Epithelial cell of proximal tubule (primary cell): Measurements from ENCODE around the gene CRHBP. TPM values are rescaled to one million over a fixed set of nuclear protein-coding genes. Genes with fewer than 3 reads are reported as not detected.
"Not testable (repeated sequence)": the region's sequence is repeated elsewhere in the genome, so short reads cannot be mapped to it uniquely, and the experiment has no call there.

Experiments
- DNase-seq: peaks from one replicate; pipeline ENCODE4 v3.0.0-alpha.2; 2011; ENCODE audit warnings: low read depth
- H3K4me3 ChIP-seq: 2 replicates; pipeline ENCODE4 v1.5.1; 2011; ENCODE audit warnings: low read depth, mild to moderate bottlenecking, low read length
- total RNA-seq: library from RNA; depleted of rRNA; stranded (reverse); fragments of >200 nt; gene quantifications from 2 replicates; pipeline ENCODE4 v1.2.3, GENCODE V29; 2015
- TF ChIP-seq, protein P1 (sequence below): conservative IDR thresholded peaks from 2 replicates; pipeline ENCODE4 v1.5.1; 2012; ENCODE audit warnings: low read depth, mild to moderate bottlenecking, low read length

The CRHBP gene
- total RNA-seq, 1 donor from 2014 or later = not detected

DNA sequence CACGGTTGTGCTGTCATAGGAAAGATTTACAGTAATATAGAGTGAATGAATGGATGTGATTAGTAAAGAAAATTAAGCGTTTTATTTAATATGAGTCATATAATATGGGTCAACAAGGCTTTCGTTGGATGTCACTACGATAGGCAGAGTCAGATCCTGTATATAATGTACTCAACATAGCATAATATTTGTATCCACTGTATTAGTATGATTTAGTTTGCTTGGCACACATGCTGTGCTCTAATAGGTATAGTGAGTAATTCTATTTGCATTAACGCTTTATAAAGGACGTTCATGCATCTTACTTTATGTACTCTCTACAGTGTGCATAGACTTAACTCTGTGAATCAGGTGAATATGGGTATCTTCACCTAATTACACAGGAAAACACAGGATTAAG, 41.5 kb downstream of the CRHBP start:
- TF ChIP-seq, protein P1, sequence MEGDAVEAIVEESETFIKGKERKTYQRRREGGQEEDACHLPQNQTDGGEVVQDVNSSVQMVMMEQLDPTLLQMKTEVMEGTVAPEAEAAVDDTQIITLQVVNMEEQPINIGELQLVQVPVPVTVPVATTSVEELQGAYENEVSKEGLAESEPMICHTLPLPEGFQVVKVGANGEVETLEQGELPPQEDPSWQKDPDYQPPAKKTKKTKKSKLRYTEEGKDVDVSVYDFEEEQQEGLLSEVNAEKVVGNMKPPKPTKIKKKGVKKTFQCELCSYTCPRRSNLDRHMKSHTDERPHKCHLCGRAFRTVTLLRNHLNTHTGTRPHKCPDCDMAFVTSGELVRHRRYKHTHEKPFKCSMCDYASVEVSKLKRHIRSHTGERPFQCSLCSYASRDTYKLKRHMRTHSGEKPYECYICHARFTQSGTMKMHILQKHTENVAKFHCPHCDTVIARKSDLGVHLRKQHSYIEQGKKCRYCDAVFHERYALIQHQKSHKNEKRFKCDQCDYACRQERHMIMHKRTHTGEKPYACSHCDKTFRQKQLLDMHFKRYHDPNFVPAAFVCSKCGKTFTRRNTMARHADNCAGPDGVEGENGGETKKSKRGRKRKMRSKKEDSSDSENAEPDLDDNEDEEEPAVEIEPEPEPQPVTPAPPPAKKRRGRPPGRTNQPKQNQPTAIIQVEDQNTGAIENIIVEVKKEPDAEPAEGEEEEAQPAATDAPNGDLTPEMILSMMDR = no peak
- DNase-seq = no peak
- H3K4me3 ChIP-seq = no peak overlapping the region

DNA sequence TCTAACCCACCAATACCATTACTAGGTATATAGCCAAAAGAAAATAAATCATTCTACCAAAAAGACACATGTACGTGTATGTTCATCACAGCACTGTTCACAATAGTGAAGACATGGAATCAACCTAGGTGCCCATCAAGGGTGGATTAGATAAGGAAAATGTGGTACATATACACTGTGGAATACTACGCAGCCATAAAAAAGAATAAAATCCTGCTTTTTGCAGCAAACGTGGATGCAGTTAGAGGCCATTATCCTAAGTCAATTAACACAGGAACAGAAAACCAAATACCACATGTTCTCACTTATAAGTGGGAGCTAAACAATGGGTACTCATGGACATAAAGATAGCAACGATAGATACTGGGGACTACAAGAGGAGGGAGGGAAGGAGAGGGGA, 45.4 kb downstream of the CRHBP start:
- not testable (repeated sequence) for DNase-seq, H3K4me3 ChIP-seq

DNA sequence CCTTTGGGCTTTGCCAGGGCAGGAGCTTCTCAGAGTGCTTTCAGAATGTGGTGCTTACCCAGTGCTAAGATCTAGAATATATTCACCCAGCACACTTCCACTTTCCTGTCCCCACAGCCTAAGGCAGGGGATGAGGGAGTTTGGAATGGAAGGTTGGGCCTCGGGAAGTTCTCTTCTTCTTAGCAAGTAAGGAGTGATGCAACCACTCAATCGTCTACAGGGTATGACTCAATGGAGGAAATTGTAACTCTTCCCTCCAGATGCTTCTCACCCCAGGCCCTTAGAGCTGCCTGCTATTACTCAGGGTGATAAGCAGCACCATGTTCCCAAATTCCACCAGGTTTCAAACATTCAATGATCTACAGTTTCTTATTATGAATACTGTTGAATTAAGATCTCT, 46.6 kb downstream of the CRHBP start:
- DNase-seq = no peak
- TF ChIP-seq, protein P1 = no peak
- H3K4me3 ChIP-seq = no peak overlapping the region

DNA sequence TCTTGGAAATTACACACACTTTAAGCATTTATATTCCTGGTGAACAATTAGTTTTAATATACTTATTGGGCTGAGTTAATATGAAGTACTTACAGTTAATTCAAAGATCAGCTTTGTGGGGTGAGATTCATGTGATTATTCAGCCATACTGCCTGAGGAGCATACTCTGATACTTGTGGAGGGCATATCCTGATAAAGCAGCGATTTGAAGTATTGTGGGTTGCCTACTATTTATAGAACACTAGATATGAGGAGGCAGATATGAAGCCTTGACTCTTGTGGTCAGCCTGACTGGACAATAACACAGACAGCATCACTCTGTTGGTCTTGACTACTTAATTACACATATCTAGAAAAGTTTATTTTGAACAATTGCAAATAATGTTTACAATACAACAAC, 50.4 kb downstream of the CRHBP start:
- no peak overlapping the region for H3K4me3 ChIP-seq
- TF ChIP-seq, protein P1 = no peak
- DNase-seq = no peak

DNA sequence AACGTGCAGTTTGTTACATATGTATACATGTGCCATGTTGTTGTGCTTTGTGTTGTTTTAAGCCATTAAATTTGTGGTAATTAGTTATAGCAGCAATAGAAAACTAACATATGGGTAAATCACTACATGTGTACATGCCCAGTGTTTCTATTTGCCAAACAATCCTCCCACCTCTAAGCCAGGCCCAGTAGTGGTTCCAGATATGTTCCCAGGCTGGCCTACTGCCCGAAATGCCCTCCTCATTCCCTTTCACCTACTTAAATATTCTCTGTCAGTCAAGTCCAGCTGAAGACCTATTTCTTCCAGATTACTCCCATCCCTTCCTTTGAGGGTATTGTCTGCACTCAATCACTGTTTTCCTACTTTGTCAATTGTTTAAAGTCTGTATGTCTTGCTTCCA, 53.3 kb downstream of the CRHBP start:
- H3K4me3 ChIP-seq = no peak overlapping the region

DNA sequence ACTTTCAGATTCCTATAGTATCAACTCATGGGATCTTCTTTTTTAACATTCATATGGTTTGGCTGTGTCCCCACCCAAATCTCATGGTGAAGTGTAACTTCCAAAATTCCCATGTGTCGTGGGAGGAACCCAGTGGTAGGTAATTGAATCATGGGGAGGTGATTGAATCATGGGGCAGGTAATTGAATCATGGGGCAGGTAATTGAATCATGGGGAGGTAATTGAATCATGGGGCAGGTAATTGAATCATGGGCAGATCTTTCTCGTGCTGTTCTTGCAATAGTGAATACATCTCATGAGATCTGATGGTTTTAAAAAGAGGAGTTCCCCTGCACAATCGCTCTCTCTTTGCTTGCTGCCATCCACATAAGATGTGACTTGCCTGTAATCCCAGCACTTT, 55.6 kb downstream of the CRHBP start:
- TF ChIP-seq, protein P1 = no peak
- no peak for DNase-seq
- H3K4me3 ChIP-seq = no peak overlapping the region

More for the DNA sequence above, 53.3 kb downstream of the CRHBP start:
- DNase-seq = no peak
- TF ChIP-seq, protein P1 = no peak

DNA sequence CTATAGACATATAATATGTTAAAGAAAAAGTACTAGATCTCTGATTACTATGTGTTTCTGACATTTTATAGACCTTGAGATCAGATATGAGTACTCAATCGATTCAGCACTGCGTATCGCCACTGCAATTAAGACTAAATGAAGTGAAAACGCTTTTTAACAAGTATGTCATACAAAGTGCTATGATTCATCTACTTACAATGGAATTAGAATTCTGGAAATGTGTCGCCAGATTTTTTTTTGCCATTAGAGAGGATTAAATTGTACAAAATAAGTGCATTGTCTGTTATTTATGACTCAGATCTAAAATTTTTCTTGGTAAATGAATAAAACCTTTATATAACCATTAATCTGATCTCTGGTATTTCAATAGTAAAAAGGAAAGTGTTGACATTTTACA, 57.4 kb downstream of the CRHBP start:
- DNase-seq = no peak
- no peak overlapping the region for H3K4me3 ChIP-seq
- TF ChIP-seq, protein P1 = no peak

DNA sequence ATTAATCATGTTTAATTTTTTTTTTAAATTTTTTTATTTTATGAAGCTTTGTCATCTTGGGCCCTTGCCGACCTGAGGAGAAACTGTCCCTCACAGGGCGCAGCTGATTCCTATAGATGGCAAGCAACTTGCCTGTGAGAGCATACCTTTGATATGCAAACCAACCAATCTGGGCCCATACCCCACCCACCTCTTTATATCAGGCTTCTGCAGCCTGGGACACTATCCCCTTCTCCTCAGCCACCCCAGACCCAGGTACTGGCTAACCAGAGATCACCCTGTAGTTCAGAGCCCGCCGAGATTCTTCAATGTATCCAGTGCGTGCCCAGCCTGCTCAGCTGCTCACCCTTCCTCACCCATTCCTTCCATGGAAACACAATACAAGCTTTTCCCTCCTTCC, 58.7 kb downstream of the CRHBP start:
- TF ChIP-seq, protein P1 = no peak
- DNase-seq = no peak

More for the DNA sequence above, 58.7 kb downstream of the CRHBP start:
- H3K4me3 ChIP-seq = no peak overlapping the region
